SW 1271 (cell line): Measurements from ENCODE around the gene CYGB.
"Not testable (repeated sequence)": the region's sequence is repeated elsewhere in the genome, so short reads cannot be mapped to it uniquely, and the experiment has no call there.

Experiments used
- DNase-seq, 2 experiments: peaks; one replicate each; lab custom pipeline; 2025; lab: John Stamatoyannopoulos, UW

The CYGB gene

DNA sequence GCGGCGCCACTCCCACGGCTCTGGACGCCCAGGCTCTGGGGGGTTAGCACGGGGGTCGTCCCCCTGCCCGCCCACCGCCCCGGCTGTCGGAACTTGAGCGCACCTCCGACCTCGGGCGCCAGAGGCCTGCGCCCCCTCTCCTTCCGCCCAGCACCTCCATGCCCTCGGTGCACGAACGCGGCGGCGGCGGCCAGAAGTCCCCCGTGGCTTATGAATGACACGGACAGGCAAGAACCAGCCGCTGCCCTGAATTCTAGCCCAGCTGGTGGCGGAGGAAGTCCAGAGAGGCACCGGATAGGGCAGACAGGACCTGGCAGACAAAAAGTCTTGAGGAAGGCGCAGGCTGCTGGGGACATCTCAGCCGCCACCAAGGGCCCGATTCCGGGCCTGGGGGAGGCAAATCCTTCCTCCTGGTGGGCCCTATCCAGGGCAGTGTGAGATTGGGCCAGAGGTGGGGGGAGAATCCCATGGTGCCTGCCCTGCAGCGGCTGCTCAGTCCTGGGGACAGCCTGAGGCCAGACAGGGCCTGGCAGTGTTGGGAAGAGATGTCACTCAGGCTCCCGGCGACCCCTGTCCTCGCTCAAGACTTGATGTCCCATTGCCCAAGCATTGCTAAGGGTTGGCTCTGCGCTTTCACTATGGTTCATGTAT is 897 bp upstream of the CYGB start:
- DNase-seq, result no peak

DNA sequence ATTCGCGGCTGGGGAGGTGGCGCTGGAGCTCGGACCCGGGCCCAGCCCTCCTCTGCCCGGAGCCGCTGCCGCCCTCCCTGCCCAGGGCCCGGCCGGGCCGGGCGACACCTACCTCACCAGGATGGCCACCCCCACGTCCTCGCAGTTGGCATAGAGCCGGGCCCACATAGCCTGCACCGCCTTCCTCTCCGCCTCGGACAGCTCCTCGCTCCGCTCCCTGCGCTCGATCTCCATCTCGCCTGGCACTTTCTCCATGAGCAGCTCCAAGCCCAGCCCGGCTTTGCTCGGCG is 276 bp downstream of the CYGB start:
- DNase-seq, result no peak

DNA sequence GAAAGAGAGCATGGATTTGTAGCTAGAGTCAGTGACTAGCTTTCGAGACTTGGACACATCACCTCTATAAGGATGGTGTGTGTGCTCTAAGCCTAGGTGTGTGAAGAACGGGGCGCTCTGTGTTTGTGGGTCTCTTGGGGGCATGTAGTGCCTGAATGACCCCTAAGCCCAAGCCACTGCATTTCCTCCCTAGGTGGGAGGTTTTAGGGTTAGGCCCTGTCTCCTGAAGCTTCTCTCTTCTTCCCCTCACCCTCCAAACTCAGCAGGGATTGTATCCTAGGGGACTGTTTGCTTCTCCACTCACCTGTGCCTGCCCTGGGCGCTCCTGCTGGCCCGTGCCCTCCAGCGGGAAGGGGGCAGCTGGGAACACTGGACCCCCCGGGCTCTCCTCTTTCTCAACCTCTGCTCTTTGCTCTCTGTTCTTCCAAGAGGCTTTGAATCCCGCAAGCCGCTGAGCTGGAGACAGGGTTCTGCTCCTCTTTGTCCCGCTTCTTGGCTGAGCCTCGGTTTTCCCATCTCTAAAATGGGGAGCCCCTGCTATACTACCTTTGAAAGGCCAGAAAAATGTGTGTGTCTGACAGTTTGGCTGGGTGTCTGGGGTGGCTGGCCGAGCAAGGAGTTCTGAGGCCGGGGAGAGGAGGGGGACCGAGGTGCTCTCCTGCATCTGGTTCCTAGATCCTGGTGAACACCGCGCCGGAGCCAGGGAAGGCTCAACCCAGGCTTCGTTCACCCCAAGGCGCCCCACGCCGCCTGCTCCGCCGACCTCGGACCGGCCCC is 810 bp downstream of the CYGB start:
- DNase-seq, result no peak

DNA sequence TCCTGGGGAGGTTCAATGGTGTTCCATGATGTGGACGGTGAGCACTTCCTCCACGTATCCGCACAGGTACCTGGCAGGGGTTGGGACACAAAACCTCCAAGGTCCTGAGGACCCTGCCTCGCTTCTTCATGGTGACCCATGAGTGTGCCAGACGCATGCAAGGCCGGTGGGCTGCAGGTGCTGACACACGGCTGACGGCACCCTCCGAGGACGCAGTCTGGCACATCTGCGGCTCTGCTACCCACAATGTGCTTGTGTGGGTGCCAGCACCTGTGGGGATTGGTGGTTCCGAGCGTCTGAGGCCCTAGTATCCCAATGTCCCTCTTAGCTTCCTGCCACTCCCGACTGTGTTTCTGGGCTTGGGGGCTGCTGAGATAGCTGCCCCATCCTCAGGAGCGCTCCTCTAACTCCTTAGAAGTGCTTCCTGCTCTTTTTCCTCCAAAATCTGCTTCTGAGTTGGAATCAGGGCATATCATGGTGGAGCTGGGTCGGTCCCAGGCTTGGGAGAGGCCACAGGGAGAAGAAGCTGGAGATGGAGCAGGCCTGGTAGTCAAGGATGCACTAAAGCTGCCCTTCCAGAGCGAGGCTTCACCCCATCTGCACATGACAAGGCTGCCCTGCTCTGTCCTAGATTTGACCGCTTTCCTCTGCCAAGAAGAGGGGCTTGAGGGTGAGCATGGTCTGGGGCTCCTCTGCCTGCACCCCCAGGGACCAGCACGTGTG is 1.6 kb downstream of the CYGB start:
- no peak for DNase-seq

DNA sequence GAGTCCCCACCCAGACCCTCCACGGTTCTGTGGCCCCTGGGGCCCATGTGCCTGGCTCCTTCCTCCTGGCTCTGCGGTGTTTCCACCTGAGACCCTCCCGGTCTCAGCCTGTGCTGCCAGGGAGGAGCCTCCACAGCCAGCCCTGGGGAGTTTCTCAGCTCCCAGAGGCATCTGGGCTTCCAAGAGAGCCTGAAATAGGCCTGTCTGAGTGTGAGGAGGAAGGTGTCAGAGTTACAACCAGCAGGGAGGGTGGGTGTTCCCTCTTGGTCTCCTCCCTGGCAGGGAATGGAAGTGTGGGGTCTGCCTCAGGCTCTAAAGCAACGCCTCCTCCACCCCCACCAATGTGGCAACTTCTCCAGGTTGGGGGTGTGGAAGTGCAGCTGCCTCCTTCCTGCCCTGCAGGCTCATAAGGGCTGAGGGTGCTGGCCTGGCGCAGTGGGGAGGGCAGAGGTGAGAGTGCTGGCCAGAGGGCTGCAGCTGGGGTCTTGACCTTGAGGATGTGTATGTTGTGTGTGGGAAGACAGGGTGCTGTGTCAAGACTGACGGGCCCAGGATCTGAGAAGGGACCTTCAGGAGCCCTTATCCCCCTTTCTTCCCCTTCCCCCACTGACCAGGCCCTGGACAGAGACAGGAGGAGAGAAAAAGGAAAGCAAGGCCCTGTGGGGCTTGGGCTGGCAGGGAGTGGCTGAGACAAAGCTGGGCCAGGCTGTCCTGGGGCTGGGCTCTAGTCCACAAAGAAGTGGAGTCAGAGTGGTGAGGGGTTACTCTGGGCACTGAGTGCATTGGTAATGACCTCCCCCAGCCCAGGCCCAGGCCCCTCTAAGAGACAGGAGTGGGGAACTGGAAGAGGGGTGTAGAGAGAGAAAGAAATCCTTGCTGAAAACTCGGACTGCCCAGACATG is 2.4 kb downstream of the CYGB start:
- DNase-seq, result no peak

DNA sequence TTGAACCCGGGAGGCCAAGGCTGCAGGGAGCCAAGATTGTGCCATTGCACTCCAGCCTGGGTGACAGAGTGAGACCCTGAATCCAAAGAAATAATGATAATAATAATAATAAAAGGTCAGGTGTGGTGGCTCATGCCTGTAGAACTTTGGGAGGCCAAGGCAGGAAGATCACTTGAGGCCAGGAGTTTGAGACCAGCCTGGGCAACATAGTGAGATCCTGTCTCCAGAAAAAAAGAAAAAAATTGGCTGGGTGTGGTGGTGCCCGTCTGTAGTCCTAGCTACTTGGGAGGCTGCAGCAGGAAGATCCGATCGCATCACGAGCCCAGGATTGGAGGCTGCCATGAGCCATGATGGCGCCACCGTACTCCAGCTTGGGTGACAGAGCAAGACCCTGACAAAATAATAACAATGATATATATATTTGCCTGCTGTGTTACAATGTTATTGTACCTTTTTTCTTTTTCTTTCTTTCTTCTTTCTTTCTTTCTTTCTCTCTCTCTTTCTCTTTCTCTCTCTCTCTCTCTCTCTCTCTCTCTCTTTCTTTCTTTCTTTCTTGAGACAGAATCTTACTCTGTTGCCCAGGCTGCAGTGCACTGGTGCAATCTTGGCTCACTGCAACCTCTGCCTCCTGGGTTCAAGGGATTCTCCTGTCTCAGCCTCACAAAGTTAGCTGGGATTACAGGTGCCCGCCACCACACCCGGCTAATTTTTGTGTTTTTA is 3.7 kb downstream of the CYGB start:
- not testable (repeated sequence) for DNase-seq

DNA sequence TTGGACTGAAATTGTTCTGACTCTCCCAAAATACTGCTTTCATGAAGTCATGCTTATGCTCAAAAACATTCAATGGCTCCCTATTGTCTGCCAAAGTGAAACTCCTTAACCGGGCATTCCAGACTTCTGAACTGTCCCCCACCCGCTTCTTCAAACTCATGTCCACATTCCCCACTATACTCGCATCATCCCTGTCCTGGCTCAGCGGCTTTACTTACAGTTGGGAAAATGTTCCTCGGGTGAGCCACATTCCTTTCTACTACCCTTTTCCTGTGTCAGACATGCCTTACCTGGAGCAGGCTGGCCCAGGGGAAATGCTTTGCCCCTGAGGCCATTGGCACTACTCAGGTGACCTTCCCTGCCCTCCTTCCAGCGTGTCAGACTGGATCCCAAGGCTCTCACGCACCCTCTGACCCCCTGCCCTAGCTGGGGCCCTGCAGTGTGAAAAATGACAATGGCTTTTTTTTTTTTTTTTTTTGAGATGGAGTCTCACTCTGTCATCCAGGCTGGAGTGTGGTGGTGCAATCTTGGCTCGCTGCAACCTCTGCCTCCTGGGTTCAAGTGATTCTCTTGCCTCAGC is 5.3 kb downstream of the CYGB start:
- no peak for DNase-seq

DNA sequence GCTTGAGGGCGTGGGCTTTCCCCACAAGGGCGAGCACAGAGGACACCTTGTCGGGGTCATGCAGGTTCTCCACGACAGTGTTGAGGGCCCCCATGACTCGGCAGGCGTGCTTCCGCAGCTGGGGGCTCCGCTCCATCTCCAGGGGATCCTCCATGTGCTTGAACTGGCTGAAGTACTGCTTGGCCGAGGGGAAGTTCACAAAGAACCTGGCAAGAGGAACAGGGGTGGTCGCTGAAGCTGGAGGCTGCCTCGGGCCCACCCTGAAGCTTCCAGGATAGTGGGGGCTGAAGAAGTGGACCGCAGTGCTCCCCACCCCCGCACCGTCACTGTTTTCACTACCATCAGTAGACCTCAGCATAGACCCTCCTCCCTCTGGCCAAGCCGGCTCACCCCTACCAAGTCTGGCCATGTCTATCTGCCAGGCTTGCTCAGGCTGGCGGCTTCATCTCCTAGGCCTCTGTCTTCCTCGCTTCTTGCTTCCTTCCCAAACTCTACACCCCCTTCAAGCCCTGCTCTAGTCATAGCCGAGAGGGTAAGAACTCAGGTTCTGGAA is 5.9 kb downstream of the CYGB start:
- no peak for DNase-seq

DNA sequence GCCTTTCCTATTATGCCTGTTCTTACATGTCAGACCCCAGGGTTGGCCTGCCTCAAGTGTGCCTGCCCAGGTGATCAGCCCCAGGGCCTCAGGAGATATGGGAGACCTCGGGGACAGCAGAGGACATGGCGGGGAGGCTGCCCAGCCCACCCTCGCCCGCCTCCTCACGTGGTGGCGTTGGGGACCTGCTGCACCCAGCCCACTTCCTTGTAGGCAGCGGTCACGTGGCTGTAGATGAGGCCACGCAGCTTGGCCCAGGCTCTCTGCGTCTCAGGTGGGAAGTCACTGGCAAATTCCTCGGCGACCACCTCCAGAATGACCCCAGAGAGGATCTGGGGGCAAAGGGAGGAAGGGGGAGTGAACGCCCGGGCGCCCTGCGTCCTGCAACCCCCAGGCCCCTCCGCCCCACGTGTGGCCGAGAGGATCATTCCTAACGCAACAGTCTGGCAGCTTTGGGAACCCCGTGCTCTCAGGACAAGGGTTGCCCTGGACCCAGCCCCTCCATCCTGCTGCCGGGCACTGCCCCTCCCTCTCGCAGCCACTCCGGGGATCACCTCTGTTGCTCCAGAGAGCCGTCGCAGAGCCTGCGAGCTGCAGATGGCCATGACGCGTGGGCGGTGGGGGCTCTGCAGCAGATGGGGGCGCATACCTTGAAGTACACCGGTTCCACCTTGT is 6.6 kb downstream of the CYGB start:
- no peak for DNase-seq

DNA sequence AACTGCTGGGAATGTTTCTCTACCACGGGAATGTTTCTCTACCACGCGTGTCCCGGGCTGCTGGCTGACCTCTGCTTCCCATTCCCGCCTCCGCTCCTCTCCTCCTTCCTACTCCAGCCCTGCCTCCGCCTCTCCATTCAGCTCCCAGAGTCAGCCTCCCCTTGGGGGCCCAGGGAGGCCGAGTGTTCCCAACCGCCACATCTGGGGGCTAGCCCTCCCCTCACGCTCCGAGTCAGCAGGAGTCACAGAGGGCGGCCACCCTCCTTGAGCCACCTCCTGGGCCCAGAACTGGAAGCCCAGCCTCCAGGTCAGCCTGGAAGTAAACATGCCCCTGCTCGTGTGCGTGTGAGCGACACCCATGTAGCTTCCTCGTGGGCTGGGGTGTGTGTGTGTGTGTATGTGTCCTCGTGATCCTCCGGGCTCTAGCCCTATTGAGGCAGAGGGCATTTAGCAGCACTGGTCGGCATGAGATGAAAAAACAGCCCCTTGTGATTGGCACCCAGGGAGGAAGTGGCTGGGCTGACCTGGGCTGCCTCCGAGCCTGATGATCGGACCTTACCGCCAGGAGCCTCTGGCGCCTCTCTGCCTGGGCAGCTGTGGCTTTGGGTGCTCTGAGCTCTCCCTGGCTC is 7.3 kb downstream of the CYGB start:
- DNase-seq, result no peak

DNA sequence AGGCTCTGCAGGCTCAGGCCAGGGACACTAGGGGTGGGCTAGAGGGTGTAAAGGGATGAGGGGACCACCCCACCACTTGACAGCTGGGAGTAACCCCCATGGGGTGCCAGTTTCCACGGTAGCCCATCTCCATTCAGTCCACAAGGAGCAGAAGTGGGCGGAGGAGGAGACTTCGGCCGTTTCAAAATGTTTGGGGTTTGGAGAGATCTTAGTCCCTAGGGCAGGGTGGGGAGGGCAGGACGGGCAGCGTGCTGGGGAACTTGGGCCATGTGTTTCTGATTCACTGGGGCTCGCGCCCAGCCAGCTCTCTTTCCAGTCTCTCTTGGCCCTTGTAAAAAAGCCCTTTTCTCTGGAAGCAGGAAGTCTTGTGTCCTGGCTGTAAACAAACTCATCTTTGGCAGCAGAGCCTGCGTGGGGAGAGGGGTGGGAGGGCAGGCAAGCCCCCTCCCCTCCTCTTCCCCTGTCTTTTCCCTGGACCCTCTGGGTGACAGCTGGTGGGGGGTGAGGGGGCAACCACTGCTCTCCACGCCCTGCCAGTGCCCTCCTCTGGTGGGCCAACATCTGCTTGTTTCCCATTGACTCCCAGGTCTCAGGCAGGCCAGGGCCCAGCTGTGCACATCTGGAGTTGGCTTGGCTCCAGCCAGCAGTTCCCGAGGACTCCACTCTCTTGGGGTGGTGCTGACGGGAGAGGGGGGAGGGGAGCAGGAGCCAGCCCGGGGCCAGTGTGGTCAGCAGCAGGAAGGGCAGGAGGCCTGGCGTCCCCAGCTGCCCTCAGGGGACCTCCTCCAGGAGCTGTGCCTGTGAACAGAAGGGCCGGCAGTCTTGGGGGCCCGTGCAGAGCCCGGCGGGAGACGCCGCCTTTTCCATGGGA is 8.1 kb downstream of the CYGB start:
- no peak for DNase-seq

DNA sequence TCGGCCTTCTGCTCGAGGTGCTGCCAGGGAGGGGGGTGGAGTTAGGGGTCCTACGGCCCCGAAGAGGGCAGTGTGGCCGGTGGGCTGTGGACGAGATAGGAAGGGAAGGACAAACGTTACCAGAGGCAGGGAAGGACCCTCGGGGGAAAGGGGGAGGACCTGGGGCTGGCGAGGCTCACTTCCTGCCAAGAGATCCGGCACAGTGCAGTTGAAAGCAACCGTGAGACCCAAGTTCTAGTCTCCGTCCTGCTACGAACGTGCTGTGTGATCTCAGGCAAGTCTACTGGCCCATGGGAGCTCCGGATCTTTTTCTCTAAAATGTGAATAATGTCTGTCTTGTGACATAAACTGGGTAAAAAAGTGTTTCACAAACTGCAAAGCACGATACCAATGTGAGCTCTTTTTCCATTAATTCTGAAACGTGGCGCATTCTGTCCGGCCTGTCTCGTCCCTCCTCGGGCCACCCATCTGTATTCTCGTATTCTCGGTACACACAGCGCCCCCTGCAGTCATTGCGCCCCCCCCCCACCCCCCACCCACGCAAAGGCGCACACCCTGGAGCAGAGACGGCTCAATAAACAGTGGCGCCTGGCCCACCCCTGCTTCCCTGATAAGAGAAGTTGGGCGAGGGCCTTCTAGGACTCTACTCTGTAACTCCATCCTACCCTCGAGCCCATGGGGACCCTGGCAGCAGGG is 8.8 kb downstream of the CYGB start:
- DNase-seq, result no peak

DNA sequence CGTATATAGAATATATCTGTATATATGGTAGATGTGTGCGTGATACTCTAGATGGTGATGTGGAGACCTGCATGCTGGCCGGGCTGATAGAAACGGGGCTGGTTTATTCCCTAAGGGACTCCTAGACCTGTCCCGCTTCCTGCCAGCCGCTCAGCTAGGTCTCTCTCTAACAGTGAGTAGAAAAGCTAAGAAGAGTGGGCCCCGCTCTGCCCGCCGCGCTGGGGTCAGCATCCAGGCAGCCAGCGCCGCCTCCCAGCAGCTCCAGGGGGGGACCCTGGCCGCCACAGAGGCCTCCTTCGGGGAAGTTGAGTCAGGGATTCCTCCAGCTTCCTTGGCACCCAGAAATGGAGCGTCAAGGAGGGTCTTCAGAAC is 9.4 kb downstream of the CYGB start:
- DNase-seq, result no peak

DNA sequence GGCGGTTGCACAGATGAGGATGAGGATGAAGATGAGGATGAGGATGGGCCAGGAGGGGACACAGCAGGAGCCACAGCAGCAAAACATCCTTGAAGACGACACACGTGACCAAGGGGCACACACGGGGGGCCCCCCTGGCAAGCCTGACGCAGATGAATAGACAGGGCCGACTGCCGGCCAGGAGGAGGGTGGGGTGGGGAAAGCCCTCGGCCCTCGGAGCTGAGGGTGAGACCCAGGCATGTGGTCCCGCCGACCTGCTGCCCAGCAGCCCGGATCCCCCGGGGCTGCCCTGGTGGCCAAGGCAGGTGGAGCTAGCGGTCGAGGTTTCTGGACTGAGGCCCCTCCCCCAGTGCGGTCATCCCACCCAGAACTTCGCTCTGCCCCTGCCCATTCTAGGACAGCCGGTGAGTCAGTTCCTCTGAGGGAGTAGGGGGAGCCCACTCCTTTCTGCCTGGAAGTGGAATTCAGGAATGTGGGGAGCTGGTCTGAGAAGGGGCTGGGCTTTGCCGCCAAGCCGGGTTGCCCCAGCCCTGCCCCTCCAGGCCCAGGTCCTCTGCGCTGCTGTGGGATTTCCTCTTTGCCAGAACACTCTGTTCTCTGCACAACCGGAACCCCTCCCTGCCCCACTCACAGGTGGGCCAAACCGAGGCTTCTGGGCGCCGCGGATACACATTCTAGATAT is 9.9 kb downstream of the CYGB start:
- DNase-seq, result no peak

DNA sequence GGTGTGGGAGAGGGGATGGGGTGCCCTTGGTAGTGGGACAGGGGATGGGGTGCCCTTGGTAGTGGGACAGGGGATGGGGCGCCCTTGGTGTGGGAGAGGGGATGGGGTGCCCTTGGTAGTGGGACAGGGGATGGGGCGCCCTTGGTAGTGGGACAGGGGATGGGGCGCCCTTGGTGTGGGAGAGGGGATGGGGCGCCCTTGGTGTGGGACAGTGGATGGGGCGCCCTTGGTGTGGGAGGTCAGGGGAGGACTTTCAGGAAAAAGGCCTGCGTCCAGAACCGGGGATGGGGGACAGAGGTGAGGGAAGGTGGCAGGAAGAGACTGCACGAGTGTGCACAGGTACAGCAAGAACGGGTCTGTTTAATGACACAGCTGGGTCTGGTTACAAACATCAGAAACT is 10.5 kb downstream of the CYGB start:
- DNase-seq, result not testable (repeated sequence)

DNA sequence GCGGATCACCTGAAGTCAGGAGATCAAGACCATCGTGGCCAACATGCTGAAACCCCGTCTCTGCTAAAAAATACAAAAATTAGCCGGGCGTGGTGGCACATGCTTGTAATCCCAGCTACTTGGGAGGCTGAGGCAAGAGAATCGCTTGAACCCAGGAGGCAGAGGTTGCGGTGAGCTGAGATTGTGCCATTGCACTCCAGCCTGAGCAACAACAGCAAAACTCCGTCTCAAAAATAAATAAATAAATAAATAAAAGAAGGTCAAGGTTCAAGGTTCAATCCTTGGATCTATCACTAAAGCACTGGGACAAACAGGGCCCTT is 12.0 kb downstream of the CYGB start:
- not testable (repeated sequence) for DNase-seq

DNA sequence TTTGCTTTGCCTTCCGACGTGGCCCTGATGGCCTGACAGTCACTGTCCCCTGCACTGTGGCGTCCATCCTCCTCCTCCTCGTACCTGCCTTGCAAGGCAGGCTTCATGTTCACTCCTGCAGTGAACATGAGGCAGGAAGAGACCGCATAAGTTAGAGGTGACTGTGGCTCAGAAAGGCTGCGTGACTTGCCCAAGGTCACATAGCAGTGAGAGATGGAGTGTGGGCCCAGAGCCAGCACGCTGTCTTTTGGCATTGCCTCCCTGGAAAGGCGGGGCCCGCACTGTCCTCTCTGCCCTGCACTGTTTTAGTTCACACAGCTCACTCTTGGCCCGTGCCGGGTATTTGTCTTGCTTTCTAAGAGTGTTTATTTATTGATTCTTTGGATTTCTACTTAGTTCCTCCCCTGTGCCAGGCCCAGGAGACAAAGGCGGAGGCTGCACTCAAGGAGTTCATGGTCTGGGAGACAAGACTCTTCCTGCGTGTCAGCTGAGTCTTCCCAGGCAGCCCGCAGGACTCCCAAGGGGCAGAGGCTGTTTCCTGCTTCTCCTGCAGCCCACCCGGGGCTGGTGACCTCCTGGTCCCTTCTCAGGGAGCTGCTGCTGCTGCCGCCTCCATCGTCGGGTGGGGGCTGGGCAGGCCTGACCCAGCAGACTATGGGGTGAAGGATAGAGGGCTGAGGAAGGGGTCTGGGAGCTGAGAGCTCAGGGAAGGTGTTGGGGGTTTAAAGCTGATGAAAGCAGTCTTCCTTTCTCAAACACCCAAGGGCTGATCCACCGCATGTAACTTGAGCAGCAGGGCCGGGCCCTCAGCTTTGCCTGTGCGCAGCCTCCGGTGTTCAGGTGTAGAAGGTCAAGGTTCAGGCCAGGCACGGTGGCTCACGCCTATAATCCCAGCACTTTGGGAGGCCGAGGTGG is 12.7 kb downstream of the CYGB start:
- DNase-seq, result no peak
